Peyer's patch (tissue), 4 donors: ENCODE data around the gene MARCHF9. TPM values are rescaled to one million over a fixed set of nuclear protein-coding genes. Genes with fewer than 3 reads are reported as not detected.

Experiments
- DNase-seq, 3 donors: peaks; one replicate each; pipeline ENCODE4 v3.0.0-alpha.2; 2017 to 2019
- H3K27ac ChIP-seq, 4 donors: fragments of 200-600 bp; sonication (generic); one replicate each; pipeline ENCODE4 v1.5.1; 2016 to 2019
- H3K27me3 ChIP-seq, 2 donors: fragments of 200-600 bp; sonication (generic); one replicate each; pipeline ENCODE4 v1.5.1; 2019
- H3K36me3 ChIP-seq, 3 donors: fragments of 200-600 bp; sonication (generic); one replicate each; pipeline ENCODE4 v1.5.1; 2016 to 2019
- H3K4me1 ChIP-seq, 4 donors: fragments of 200-600 bp; sonication (generic); one replicate each; pipeline ENCODE4 v1.5.1; 2016 to 2019
- H3K4me3 ChIP-seq, 4 donors: fragments of 200-600 bp; sonication (generic); 1 replicate in 3 of 4; 2 replicates in 1 of 4; pipeline ENCODE4 v1.5.1; 2016 to 2019; ENCODE audit warnings: mild to moderate bottlenecking in 1 of 4
- H3K9me3 ChIP-seq, 4 donors: fragments of 200-600 bp; sonication (generic); one replicate each; pipeline ENCODE4 v1.5.1; 2016 to 2019; ENCODE audit warnings: mild to moderate bottlenecking in 1 of 4
- CTCF ChIP-seq, 6 experiments: fragments of 450-650 bp in 4 of 6; fragments of 200-600 bp in 2 of 6; sonication (generic) in 1 of 6; IDR thresholded peaks; one replicate each; pipeline ENCODE4 v1.5.1; 2017 to 2019; ENCODE audit warnings: antibody characterized with exemption in 6 of 6, mild to moderate bottlenecking in 3 of 6, moderate library complexity in 1 of 6
- POLR2A ChIP-seq, 2 donors: fragments of 450-650 bp; IDR thresholded peaks; one replicate each; pipeline ENCODE4 v1.5.1; 2017; ENCODE audit warnings: antibody characterized with exemption in 2 of 2, mild to moderate bottlenecking in 2 of 2, moderate library complexity in 2 of 2
- small RNA-seq, 2 donors: library from RNA; depleted of rRNA; stranded (forward); fragments of <200 nt; gene quantifications; one replicate each; pipeline ENCODE3, GENCODE V24; 2016
- total RNA-seq, 4 donors: library from RNA; depleted of rRNA; stranded (reverse); fragments of >200 nt; gene quantifications; one replicate each; pipeline ENCODE4 v1.1.0, GENCODE V29; 2016

Gene MARCHF9
- total RNA-seq, 4 donors from 2014 or later, result 7.4 to 17.2 (median 10.6) TPM

GRCh38 chr12:57803319-57803893 lies 48.5 kb downstream of the MARCHF9 start:
- Histone ChIP-seq H3K4me3 (no peak overlapping the region), H3K27me3 (no peaks in the 10 kb centered on the region), H3K9me3 (no peaks in the 10 kb centered on the region), H3K36me3 (peaks cover 0 to 72% (median 0%) of the 10 kb centered on the region in 3 donors), H3K4me1 (no peaks in the 10 kb centered on the region), H3K27ac (no peak overlapping the region)
- TF ChIP-seq POLR2A (IDR thresholded peaks at IDR 0.05) (no peak), CTCF (IDR thresholded peaks at IDR 0.05) (peak; percentile 32 to 75 (median 66))
- peak in 1 of 3 donors; percentile 56 for DNase-seq

GRCh38 chr12:57806677-57807076 lies 51.8 kb downstream of the MARCHF9 start:
- no peaks in the 10 kb centered on the region for H3K27me3 ChIP-seq
- H3K4me3 ChIP-seq, result no peak overlapping the region
- no peak overlapping the region for H3K27ac ChIP-seq
- TF ChIP-seq POLR2A (IDR thresholded peaks at IDR 0.05), result no peak
- TF ChIP-seq CTCF (IDR thresholded peaks at IDR 0.05), result no peak
- DNase-seq, result no peak
- no peaks in the 10 kb centered on the region for H3K4me1 ChIP-seq
- H3K9me3 ChIP-seq, result no peaks in the 10 kb centered on the region
- peaks cover 0 to 61% (median 0%) of the 10 kb centered on the region in 3 donors for H3K36me3 ChIP-seq

- Histone ChIP-seq H3K4me1 (no peaks in the 10 kb centered on the region), H3K4me3 (no peak overlapping the region), H3K27me3 (no peaks in the 10 kb centered on the region), H3K27ac (no peak overlapping the region), H3K36me3 (peaks cover 0 to 55% (median 0%) of the 10 kb centered on the region in 3 donors), H3K9me3 (no peaks in the 10 kb centered on the region)
- DNase-seq, result no peak
- no peak for TF ChIP-seq POLR2A (IDR thresholded peaks at IDR 0.05)
- no peak for TF ChIP-seq CTCF (IDR thresholded peaks at IDR 0.05)
Measured at GRCh38 chr12:57807285-57807684, 52.4 kb downstream of the MARCHF9 start.

GRCh38 chr12:57808351-57808750 lies 53.4 kb downstream of the MARCHF9 start:
- H3K27me3 ChIP-seq, result no peaks in the 10 kb centered on the region
- H3K27ac ChIP-seq, result no peak overlapping the region
- no peak overlapping the region for H3K4me3 ChIP-seq
- peaks cover 0 to 46% (median 0%) of the 10 kb centered on the region in 3 donors for H3K36me3 ChIP-seq
- no peak for DNase-seq
- no peaks in the 10 kb centered on the region for H3K4me1 ChIP-seq
- TF ChIP-seq CTCF (IDR thresholded peaks at IDR 0.05) (no peak), POLR2A (IDR thresholded peaks at IDR 0.05) (no peak)
- no peaks in the 10 kb centered on the region for H3K9me3 ChIP-seq

- TF ChIP-seq POLR2A (IDR thresholded peaks at IDR 0.05), result no peak
- Histone ChIP-seq H3K9me3 (no peaks in the 10 kb centered on the region), H3K4me3 (no peak overlapping the region), H3K27ac (no peak overlapping the region), H3K4me1 (no peaks in the 10 kb centered on the region), H3K27me3 (no peaks in the 10 kb centered on the region), H3K36me3 (peaks cover 0 to 46% (median 0%) of the 10 kb centered on the region in 3 donors)
- DNase-seq, result peak in 1 of 3 donors; percentile 3
Measured at GRCh38 chr12:57809425-57809824, 54.5 kb downstream of the MARCHF9 start.

Small RNAs within 50 kb of the gene (small RNA-seq; reads per million reads assigned to genes)
- 0 reads per million in 2 donors for gene RNU6-1083P

Other genes with a start within 250 kb of the MARCHF9 start
- 10 to 100 TPM in 3 of 4 donors, 1 to 10 TPM in 1; 9.1 to 44.6 (median 24.0) TPM for gene DDIT3, start 234.6 kb upstream of the MARCHF9 start, total RNA-seq
- gene MBD6, start 232.3 kb upstream of the MARCHF9 start, total RNA-seq, result 100 to 1,000 TPM in 1 of 4 donors, 10 to 100 TPM in 3; 38.0 to 144 (median 71.5) TPM
- 100 to 1,000 TPM; 161 to 326 (median 229) TPM for gene DCTN2, start 207.9 kb upstream of the MARCHF9 start, total RNA-seq
- gene KIF5A, start 205.1 kb upstream of the MARCHF9 start, total RNA-seq, result 1 to 10 TPM in 2 of 4 donors, under 1 TPM in 2; 0.35 to 2.5 (median 1.4) TPM
- gene PIP4K2C, start 163.9 kb upstream of the MARCHF9 start, total RNA-seq, result 10 to 100 TPM in 3 of 4 donors, 1 to 10 TPM in 1; 9.1 to 52.6 (median 37.9) TPM
- 10 to 100 TPM in 3 of 4 donors, 1 to 10 TPM in 1; 4.2 to 15.7 (median 11.5) TPM for gene DTX3, start 150.3 kb upstream of the MARCHF9 start, total RNA-seq
- 10 to 100 TPM in 2 of 4 donors, 1 to 10 TPM in 2; 5.1 to 44.6 (median 8.7) TPM for gene ARHGEF25, start 143.7 kb upstream of the MARCHF9 start, total RNA-seq
- under 1 TPM in 1 of 4 donors, not detected in 3; 0.40 TPM for gene B4GALNT1, start 121.9 kb upstream of the MARCHF9 start, total RNA-seq
- 100 to 1,000 TPM; 275 to 353 (median 292) TPM for gene OS9, start 61.0 kb upstream of the MARCHF9 start, total RNA-seq
- gene AGAP2, start 16.4 kb upstream of the MARCHF9 start, total RNA-seq, result 1 to 10 TPM; 2.5 to 9.1 (median 3.1) TPM
- gene TSPAN31, start 10.1 kb upstream of the MARCHF9 start, total RNA-seq, result 10 to 100 TPM; 45.7 to 65.7 (median 55.6) TPM
- gene CDK4, start 2.8 kb upstream of the MARCHF9 start, total RNA-seq, result 10 to 100 TPM; 14.7 to 97.4 (median 28.8) TPM
- gene CYP27B1, start 12.0 kb downstream of the MARCHF9 start, total RNA-seq, result 1 to 10 TPM in 1 of 4 donors, not detected in 3; 1.7 TPM
- 10 to 100 TPM in 1 of 4 donors, 1 to 10 TPM in 3; 1.2 to 26.4 (median 8.0) TPM for gene METTL1, start 17.0 kb downstream of the MARCHF9 start, total RNA-seq
- 1 to 10 TPM; 1.4 to 7.4 (median 2.7) TPM for gene EEF1AKMT3, start 17.5 kb downstream of the MARCHF9 start, total RNA-seq
- 10 to 100 TPM in 3 of 4 donors, 1 to 10 TPM in 1; 9.4 to 21.2 (median 13.7) TPM for gene TSFM, start 27.7 kb downstream of the MARCHF9 start, total RNA-seq
- gene AVIL, start 63.6 kb downstream of the MARCHF9 start, total RNA-seq, result 10 to 100 TPM; 12.4 to 20.8 (median 16.8) TPM
- 100 to 1,000 TPM in 3 of 4 donors, 10 to 100 TPM in 1; 87.5 to 196 (median 128) TPM for gene CTDSP2, start 91.6 kb downstream of the MARCHF9 start, total RNA-seq
- 10 to 100 TPM in 2 of 4 donors, 1 to 10 TPM in 1, not detected in 1; 5.9 to 29.2 (median 12.5) TPM for gene ATP23, start 186.5 kb downstream of the MARCHF9 start, total RNA-seq